Transverse colon (tissue), 3 donors: ENCODE data around the gene ERG.

Experiments
- EP300 ChIP-seq: sonication (generic); formaldehyde crosslinking; IDR thresholded peaks from one replicate; pipeline ENCODE4 v1.6.1; 2017; ENCODE audit warnings: antibody characterized with exemption, low read depth
- TF ChIP-seq, protein P1 (sequence below), 5 experiments: fragments of 200-600 bp in 3 of 5; fragments of 450-650 bp in 2 of 5; sonication (generic) in 3 of 5; IDR thresholded peaks; 1 replicate in 2 of 5; 2 replicates in 3 of 5; pipeline ENCODE4 v1.5.1; 2016 to 2017; ENCODE audit warnings: antibody characterized with exemption in 5 of 5, inconsistent platforms in 3 of 5, mild to moderate bottlenecking in 2 of 5, moderate library complexity in 1 of 5

DNA sequence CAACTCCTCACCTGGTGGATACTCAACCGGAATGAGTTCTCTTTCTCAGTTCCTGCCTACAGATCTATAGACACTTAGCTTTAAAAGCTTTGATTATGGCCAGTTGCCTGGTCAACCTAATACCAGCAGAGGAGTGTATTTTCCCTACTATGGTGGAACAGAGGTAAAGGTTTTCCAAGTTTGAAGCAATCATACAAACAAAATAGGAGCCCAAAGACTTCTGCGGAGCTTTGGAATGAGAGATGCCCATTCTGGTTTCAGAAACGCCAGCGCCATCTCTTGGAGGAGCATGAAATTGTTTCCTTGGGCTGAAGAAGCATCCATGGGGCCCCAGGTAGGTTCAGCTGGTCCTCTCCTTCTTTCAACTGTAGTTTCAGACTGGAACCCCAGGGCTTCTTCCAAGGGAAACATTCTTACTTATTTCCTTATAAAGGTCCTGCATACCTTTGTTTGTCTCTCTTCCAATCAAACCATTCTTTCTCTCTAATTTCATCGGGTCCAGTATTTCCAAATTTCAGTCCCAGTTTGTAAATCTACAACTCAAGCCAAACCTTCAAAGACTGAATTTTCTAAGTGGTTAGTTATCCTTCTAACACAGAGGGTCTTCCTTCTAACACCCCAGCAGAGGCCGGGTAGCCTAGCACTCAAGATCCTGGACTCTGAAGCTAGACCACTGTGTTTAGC is 145.6 kb downstream of the ERG start:
- TF ChIP-seq, protein P1, sequence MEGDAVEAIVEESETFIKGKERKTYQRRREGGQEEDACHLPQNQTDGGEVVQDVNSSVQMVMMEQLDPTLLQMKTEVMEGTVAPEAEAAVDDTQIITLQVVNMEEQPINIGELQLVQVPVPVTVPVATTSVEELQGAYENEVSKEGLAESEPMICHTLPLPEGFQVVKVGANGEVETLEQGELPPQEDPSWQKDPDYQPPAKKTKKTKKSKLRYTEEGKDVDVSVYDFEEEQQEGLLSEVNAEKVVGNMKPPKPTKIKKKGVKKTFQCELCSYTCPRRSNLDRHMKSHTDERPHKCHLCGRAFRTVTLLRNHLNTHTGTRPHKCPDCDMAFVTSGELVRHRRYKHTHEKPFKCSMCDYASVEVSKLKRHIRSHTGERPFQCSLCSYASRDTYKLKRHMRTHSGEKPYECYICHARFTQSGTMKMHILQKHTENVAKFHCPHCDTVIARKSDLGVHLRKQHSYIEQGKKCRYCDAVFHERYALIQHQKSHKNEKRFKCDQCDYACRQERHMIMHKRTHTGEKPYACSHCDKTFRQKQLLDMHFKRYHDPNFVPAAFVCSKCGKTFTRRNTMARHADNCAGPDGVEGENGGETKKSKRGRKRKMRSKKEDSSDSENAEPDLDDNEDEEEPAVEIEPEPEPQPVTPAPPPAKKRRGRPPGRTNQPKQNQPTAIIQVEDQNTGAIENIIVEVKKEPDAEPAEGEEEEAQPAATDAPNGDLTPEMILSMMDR (IDR thresholded peaks at IDR 0.05) = peak; percentile 56 to 79 (median 69)
- TF ChIP-seq EP300 = no peak
